OCI-LY7 (cell line): ENCODE data around the gene ABL1. TPM values are rescaled to one million over a fixed set of nuclear protein-coding genes. Genes with fewer than 3 reads are reported as not detected.

Experiments
- BruUV-seq: library from RNA; stranded (reverse); fragments of 400-500 nt; replicated peaks from 2 replicates; lab custom pipeline; 2021; lab: Mats Ljungman, UMichigan
- CTCF ChIA-PET: fragments of 300-600 bp; sonication (Branson Sonifier 250); formaldehyde crosslinking; loops from one replicate; lab custom pipeline; 2022; ENCODE audit warnings: antibody characterized with exemption; ENCODE audit not compliant: unreplicated experiment; lab: Charles Lee
- POLR2A ChIA-PET: fragments of 300-600 bp; sonication (Branson Sonifier 250); formaldehyde crosslinking; loops from one replicate; lab custom pipeline; 2022; ENCODE audit warnings: antibody characterized with exemption; lab: Charles Lee
- DNase-seq: peaks from one replicate; pipeline ENCODE4 v3.0.0-alpha.2; 2015; ENCODE audit warnings: low spot score
- H2AFZ ChIP-seq: fragments of 200-600 bp; sonication (generic), shearing (Covaris generic); 2 replicates; pipeline ENCODE4 v1.6.1; 2014; ENCODE audit warnings: mild to moderate bottlenecking, antibody characterized with exemption, low read length, moderate library complexity
- H3K27ac ChIP-seq: fragments of 200-600 bp; sonication (generic); 2 replicates; pipeline ENCODE4 v1.5.1; 2014; ENCODE audit warnings: mixed run types, low read depth, mild to moderate bottlenecking, moderate library complexity, low read length, inconsistent platforms; ENCODE audit not compliant: poor library complexity, severe bottlenecking
- H3K36me3 ChIP-seq: fragments of 200-600 bp; sonication (generic); 2 replicates; pipeline ENCODE4 v1.6.1; 2014; ENCODE audit warnings: mild to moderate bottlenecking, antibody characterized with exemption, low read length, moderate library complexity, mixed read lengths; ENCODE audit not compliant: insufficient read depth
- H3K4me1 ChIP-seq: fragments of 200-600 bp; sonication (generic); 2 replicates; pipeline ENCODE4 v1.5.1; 2014; ENCODE audit warnings: mild to moderate bottlenecking, low read length; ENCODE audit not compliant: insufficient read depth, poor library complexity, severe bottlenecking
- H3K4me2 ChIP-seq: fragments of 200-600 bp; sonication (generic); 2 replicates; pipeline ENCODE4 v1.6.1; 2014; ENCODE audit warnings: mild to moderate bottlenecking, low read length
- H3K4me3 ChIP-seq: fragments of 200-600 bp; sonication (generic); 2 replicates; pipeline ENCODE4 v1.5.1; 2014; ENCODE audit warnings: mild to moderate bottlenecking, low read depth, low read length; ENCODE audit not compliant: poor library complexity, severe bottlenecking
- H3K79me2 ChIP-seq: fragments of 200-600 bp; sonication (generic); 2 replicates; pipeline ENCODE4 v1.6.1; 2016; ENCODE audit warnings: low read depth, mild to moderate bottlenecking, low read length, moderate library complexity, mixed read lengths; ENCODE audit not compliant: insufficient read depth
- H3K9me2 ChIP-seq: fragments of 200-600 bp; sonication (generic); 2 replicates; pipeline ENCODE4 v1.6.1; 2016; ENCODE audit warnings: mild to moderate bottlenecking, low read length, mixed read lengths; ENCODE audit not compliant: insufficient read depth
- H3K9me3 ChIP-seq: fragments of 200-600 bp; sonication (generic); 2 replicates; pipeline ENCODE4 v1.6.1; 2014; ENCODE audit warnings: mild to moderate bottlenecking, mixed run types, low read length, mixed read lengths
- H4K20me1 ChIP-seq: fragments of 200-600 bp; sonication (generic); 2 replicates; pipeline ENCODE4 v1.6.1; 2014; ENCODE audit warnings: mild to moderate bottlenecking, antibody characterized with exemption, low read length, moderate library complexity, mixed read lengths; ENCODE audit not compliant: insufficient read depth
- CTCF ChIP-seq: fragments of 200-600 bp; sonication (generic); conservative IDR thresholded peaks from 2 replicates; pipeline ENCODE4 v1.5.1; 2014; ENCODE audit warnings: mild to moderate bottlenecking, antibody characterized with exemption, low read length, moderate library complexity, mixed read lengths
- EZH2phosphoT487 ChIP-seq: fragments of 200-600 bp; sonication (generic); IDR thresholded peaks from 2 replicates; pipeline ENCODE4 v1.6.1; 2018; ENCODE audit warnings: low read depth, borderline replicate concordance, mild to moderate bottlenecking, mixed run types, antibody characterized with exemption, low read length, moderate library complexity, mixed read lengths
- intact Hi-C: fragments of 100-400 bp; cut with micrococcal nuclease; formaldehyde crosslinking; loops from one replicate; pipeline ENCODE4 v1.10.0; 2022; ENCODE audit not compliant: unreplicated experiment
- total RNA-seq, 2 experiments: library from RNA; depleted of rRNA in 1 of 2; stranded (reverse); fragments of >200 nt in 1 of 2; shearing (Covaris generic) in 1 of 2; gene quantifications; 2 replicates each; pipeline ENCODE4 v1.2.3, GENCODE V29; 2014 to 2022

The ABL1 gene
- total RNA-seq, 2 experiments from 2014 or later = 8.1 to 28.3 TPM

DNA sequence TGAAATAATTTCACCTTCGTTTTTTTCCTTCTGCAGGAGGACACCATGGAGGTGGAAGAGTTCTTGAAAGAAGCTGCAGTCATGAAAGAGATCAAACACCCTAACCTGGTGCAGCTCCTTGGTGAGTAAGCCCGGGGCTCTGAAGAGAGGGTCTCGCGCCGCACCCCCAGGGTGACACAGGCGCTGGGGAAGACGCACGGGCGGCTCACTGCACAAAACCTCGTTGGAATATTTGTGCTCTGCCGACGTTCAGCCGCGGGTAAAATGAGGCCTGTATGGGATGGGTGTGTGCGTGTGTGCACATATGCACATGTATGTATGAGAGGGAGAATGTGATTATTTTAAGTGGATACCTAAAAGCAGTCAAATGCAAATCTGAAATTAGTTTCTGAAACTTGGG lies 37.0 kb downstream of the ABL1 start:
- TF ChIP-seq CTCF (no peak), EZH2phosphoT487 (no peak)
- intact Hi-C loops = no loop called here
- H3K9me2 ChIP-seq = no peaks in the 10 kb centered on the region
- ChIA-PET CTCF (interaction anchor here (0.6 kb wide), 1 partner anchor 115 kb away, joined by 3 read pairs; no protein-coding TSS in a partner anchor), POLR2A (interaction anchor here (0.6 kb wide), 1 partner anchor 1050 kb away, joined by 3 read pairs; no protein-coding TSS in a partner anchor)
- no peaks in the 10 kb centered on the region for H3K9me3 ChIP-seq
- H3K4me2 ChIP-seq = no peak overlapping the region
- no peak overlapping the region for H3K4me3 ChIP-seq
- no peaks in the 10 kb centered on the region for H4K20me1 ChIP-seq
- no peak for DNase-seq
- no TSS peak for BruUV-seq
- no peaks in the 10 kb centered on the region for H3K79me2 ChIP-seq
- H2AFZ ChIP-seq = no peak overlapping the region
- H3K4me1 ChIP-seq = peaks cover 12% of the 10 kb centered on the region
- H3K36me3 ChIP-seq = peaks cover 10% of the 10 kb centered on the region; the same call in 1 of the 2 replicates
- H3K27ac ChIP-seq = no peak overlapping the region

DNA sequence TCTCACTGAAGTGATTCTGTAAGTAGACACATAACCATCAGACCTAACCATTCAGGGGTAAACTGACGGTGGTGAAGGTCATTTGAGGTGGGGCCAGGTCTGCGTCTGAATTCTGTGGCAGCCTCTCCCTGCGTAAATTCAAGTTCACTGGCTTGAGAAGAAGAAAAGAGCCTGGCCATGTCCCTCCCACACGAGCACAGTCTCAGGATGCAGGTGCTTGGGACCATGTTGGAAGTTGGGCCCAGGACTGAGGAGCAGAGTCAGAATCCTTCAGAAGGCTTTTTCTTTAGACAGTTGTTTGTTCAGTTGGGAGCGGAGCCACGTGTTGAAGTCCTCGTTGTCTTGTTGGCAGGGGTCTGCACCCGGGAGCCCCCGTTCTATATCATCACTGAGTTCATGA lies 37.5 kb downstream of the ABL1 start:
- no peak for DNase-seq
- no peak for TF ChIP-seq CTCF
- TF ChIP-seq EZH2phosphoT487 = no peak
- peaks cover 12% of the 10 kb centered on the region for H3K4me1 ChIP-seq
- H3K4me3 ChIP-seq = no peak overlapping the region
- POLR2A ChIA-PET = no interaction called here
- CTCF ChIA-PET = no interaction called here
- no peak overlapping the region for H3K4me2 ChIP-seq
- H4K20me1 ChIP-seq = no peaks in the 10 kb centered on the region
- H3K36me3 ChIP-seq = peaks cover 10% of the 10 kb centered on the region; the same call in 1 of the 2 replicates
- no peak overlapping the region for H3K27ac ChIP-seq
- no peaks in the 10 kb centered on the region for H3K9me3 ChIP-seq
- no peak overlapping the region for H2AFZ ChIP-seq
- BruUV-seq = no TSS peak
- no peaks in the 10 kb centered on the region for H3K79me2 ChIP-seq
- intact Hi-C loops = no loop called here
- no peaks in the 10 kb centered on the region for H3K9me2 ChIP-seq

DNA sequence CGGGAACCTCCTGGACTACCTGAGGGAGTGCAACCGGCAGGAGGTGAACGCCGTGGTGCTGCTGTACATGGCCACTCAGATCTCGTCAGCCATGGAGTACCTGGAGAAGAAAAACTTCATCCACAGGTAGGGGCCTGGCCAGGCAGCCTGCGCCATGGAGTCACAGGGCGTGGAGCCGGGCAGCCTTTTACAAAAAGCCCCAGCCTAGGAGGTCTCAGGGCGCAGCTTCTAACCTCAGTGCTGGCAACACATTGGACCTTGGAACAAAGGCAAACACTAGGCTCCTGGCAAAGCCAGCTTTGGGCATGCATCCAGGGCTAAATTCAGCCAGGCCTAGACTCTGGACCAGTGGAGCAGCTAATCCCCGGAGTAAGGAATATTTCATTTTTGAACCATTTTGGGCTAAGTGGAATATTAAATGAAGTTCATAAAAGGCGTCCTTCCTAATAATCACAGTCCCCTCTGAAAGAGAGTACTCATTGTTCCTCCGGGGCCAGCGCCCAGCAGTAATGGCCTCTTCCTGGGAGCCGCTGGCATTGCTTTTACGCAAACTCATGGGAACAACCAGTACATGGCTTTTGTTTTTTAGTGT lies 38.0 kb downstream of the ABL1 start:
- Histone ChIP-seq H3K4me1 (peaks cover 12% of the 10 kb centered on the region), H3K79me2 (no peaks in the 10 kb centered on the region), H2AFZ (no peak overlapping the region), H3K4me2 (no peak overlapping the region), H3K27ac (no peak overlapping the region), H3K36me3 (peaks cover 10% of the 10 kb centered on the region; the same call in 1 of the 2 replicates), H4K20me1 (no peaks in the 10 kb centered on the region), H3K4me3 (no peak overlapping the region), H3K9me3 (no peaks in the 10 kb centered on the region), H3K9me2 (no peaks in the 10 kb centered on the region)
- CTCF ChIA-PET = no interaction called here
- no peak for TF ChIP-seq CTCF
- TF ChIP-seq EZH2phosphoT487 = no peak
- no peak for DNase-seq
- intact Hi-C loops = no loop called here
- POLR2A ChIA-PET = no interaction called here
- no TSS peak for BruUV-seq
